Ramos (cell line): ENCODE measurements around the gene ZFYVE9.
"Not testable (repeated sequence)": the region's sequence is repeated elsewhere in the genome, so short reads cannot be mapped to it uniquely, and the experiment has no call there.

Experiments used
- in situ Hi-C: fragments of 300-500 bp; cut with MboI; formaldehyde crosslinking; loops from one replicate; pipeline ENCODE4 v1.14.3; 2022; ENCODE audit warnings: low sequenced_read_pairs; ENCODE audit not compliant: unreplicated experiment

ZFYVE9 gene

DNA sequence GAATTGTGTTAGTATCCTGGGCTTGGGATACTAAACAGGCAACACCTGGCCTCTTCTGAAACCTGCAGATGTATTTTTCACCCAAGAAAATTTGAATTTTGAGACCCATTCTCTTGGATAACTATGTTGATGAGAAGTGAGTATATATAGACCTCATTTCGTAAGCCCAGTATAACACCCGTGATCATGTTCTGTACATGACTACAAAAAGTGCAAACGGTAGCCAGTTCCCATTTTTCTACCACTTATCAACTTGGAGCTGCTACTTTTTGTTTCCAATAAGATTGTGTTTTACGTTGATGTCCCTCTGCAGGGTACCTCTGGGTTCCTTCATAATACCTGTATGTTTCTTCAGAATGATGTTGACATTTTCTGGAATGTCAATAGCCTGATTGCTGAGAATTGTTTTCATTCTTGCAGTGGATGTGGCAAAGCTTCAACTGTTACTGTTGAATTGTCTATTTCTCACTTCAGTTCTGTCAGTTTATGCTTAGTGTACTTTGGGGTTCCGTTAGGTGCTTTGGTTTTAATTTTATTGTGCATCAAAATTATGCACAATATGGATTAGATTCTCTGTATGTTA, 48.1 kb downstream of the ZFYVE9 start:
- in situ Hi-C loops: no loop called here

DNA sequence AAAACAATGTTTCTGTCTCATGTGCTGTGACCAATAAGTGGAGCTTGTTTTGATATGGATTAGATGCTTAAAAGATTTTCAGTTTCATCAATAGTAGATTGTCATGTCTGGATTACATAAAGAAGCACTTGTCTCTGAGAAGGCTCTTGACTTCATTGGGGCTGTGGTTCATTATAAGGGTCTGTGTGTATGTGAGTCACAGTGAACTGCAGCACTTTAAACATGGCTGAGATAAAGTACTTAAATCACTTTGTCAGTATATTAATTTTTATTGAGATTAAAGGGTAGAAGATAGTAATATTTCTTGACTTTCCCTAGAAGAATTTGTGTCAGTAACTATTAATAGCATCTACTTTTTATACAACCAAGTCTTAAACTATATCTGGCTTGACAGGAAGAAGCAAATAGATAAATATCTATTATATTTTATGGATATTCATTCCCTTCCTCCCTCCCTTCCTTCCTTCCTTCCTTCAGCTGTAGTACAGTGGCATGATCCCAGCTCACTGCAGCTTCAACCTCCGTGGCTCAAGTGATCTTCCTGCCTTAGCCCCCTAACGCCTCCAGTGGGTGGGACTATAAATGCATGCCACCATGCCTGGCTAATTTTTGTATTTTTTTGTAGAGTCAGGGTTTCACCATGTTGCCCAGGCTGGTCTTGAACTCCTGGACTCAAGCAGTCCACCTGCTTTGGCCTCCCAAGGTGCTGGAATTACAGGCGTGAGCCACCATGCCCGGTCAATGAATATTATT, 48.8 kb downstream of the ZFYVE9 start:
- in situ Hi-C loops: no loop called here

DNA sequence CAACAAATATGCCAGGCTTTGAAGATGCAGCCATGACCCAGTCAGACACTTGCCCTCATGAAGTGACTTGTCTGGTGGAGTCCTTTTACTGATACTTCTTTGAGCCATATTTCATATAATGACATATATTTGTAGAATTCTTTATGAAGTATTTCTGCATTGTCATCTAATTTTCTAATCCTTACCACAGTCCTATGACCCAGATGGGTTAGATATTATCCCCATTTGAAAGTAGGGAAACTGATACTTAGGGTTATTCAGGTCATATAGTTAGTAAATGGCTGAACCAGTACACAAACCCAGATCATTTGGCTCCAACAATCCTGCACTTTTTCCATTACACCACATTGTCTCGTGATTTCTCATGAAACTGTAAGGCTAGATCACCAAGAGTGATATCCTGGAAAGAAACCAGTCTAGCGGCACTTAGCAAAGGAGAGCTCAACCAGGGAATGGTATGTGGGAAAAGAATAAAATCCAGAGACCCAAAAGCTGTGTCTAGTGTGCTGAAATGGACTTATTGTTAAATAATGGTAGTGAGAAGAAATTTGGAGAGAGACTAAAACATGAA, 49.6 kb downstream of the ZFYVE9 start:
- in situ Hi-C loops: no loop called here

GRCh38 chr1:52192024-52192423, 50.1 kb downstream of the ZFYVE9 start:
- in situ Hi-C loops: no loop called here

DNA sequence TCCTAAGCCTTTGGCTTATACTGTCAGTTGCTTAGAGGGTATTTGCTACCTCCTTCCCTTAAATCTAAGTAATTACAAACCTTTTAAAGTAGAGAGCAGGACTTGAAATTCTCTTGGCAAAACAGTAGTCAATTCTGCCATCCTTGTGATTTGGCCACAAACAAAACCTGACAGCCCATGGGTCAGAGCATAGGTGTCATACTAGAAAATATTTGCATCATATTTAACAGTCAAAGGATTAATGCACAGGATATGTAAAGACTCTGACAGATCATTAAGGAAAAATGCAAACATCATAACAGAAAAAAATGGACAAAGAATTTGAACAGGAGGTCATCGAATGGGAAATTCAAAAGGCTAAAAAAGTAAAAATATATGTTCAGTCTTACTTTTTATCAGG, 50.5 kb downstream of the ZFYVE9 start:
- in situ Hi-C loops: no loop called here

DNA sequence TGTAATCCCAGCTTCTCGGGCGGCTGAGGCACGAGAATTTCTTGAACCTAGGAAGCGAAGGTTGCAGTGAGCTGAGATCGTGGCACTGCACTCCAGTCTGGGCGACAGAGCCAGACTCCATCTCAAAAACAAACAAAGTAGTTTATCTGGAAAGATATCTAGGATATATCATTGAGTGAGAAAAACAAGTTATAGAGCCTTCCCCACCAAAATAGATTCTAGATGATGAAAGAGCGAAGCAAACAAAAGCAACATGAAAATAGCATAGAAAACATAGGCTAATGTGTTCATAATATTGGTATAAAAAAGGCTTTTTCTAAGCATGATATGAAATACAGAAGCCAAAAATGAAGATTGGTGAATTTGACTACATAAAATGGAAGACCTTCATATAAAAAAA, 52.1 kb downstream of the ZFYVE9 start:
- in situ Hi-C loops: no loop called here

- in situ Hi-C loops: no loop called here
These were observed 53.3 kb downstream of the ZFYVE9 start for GRCh38 chr1:52195161-52195560.

DNA sequence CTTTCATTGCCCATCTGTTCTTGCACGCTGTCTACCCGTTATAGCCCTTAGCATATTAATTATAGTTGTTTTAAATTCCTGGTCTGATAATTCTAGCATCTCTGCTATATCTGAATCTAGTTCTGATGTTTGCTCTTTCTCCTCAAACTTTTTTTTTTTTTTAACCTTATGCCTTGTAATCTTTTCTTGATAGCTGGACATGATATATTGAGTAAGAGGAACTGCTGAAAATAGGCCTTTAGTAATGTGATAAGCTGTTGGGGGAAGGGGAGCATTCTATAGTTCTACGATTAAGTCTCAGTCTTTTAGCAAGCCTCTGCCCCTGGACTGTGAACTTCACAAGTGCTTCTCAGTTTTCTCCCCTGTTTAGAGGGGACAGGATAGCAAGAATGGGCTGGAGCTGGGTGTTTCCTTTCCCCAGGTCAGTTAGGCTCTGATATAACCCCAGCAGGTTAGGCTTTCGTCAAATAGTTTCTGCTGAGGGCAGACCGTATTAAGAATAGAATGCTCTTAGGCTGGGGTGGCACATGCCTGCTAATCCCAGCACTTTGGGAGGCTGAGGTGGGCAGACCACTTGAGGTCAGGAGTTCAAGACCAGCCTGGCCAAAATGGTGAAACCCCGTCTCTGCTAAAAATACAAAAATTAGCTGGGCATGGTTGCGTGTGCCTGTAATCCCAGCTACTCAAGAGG, 62.2 kb downstream of the ZFYVE9 start:
- in situ Hi-C loops: no loop called here

GRCh38 chr1:52204696-52205095, 62.8 kb downstream of the ZFYVE9 start:
- in situ Hi-C loops: no loop called here

GRCh38 chr1:52206686-52207085, 64.8 kb downstream of the ZFYVE9 start:
- in situ Hi-C loops: not testable (repeated sequence)

DNA sequence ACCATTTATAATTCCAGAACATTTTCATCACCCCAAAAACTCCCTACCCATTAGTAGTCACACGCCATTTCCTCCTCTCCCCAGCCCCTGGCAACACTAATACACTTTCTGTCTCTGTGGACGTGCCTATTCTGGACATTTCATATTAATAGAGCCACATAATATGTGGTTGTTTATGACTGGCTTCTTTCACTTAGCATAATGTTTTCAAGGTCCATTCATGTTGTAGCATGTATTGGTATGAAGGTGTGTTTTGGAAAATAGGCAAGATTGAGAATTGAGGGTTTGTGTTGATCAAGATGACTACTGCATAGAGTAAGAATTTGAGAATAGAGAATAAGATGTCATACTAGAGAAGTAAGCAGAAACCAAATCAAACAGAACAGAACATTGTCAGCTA, 67.5 kb downstream of the ZFYVE9 start:
- in situ Hi-C loops: no loop called here

- in situ Hi-C loops: no loop called here
These were observed 68.2 kb downstream of the ZFYVE9 start for GRCh38 chr1:52210044-52210443.

GRCh38 chr1:52216907-52217458, 75.1 kb downstream of the ZFYVE9 start:
- in situ Hi-C loops: no loop called here

DNA sequence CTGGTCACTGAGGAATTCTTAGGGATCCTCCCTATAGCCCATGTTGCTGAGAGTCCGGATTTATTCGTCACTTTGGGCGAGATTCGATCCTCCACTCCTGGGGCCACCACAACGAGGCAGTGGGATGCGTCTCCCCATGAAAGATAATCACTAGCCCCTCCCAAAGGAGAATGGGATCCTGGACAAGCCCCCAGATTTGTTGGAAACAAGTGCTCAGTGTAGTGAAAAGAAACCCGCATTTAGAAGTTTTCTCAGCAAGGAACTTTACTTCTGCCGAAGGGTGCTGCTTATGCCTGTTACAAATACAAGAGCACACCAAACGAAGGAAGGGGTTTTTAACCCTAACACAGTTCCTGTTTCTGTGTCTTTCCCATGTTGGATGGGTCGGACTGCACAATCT, 83.3 kb downstream of the ZFYVE9 start:
- in situ Hi-C loops: no loop called here

- in situ Hi-C loops: no loop called here
These were observed 87.6 kb downstream of the ZFYVE9 start for GRCh38 chr1:52229494-52229893.

- in situ Hi-C loops: no loop called here
These were observed 91.6 kb downstream of the ZFYVE9 start for GRCh38 chr1:52233463-52233862.

- in situ Hi-C loops: no loop called here
These were observed 92.1 kb downstream of the ZFYVE9 start for GRCh38 chr1:52234014-52234413.

GRCh38 chr1:52234708-52235107, 92.8 kb downstream of the ZFYVE9 start:
- in situ Hi-C loops: no loop called here

GRCh38 chr1:52235646-52236045, 93.8 kb downstream of the ZFYVE9 start:
- in situ Hi-C loops: no loop called here

GRCh38 chr1:52237430-52237829, 95.5 kb downstream of the ZFYVE9 start:
- in situ Hi-C loops: no loop called here

GRCh38 chr1:52238474-52238873, 96.6 kb downstream of the ZFYVE9 start:
- in situ Hi-C loops: no loop called here
